Esophagus mucosa (tissue), 1 donor: ENCODE measurements around the gene HYI. TPM values are rescaled to one million over a fixed set of nuclear protein-coding genes. Genes with fewer than 3 reads are reported as not detected.

ENCODE experiments used
- total RNA-seq: library from RNA; stranded (reverse); gene quantifications from one replicate; pipeline ENCODE4 v1.2.4, GENCODE V29; 2023
- donor health status: DM: yes; HTN: yes; CAD: no.

Gene HYI
- total RNA-seq, 1 donor from 2014 or later, result 8.6 TPM

Other genes starting within 250 kb of the HYI start
- 10.8 TPM for gene TMEM125, start 183.9 kb downstream of the HYI start, total RNA-seq
- gene C1orf210, start 168.3 kb downstream of the HYI start, total RNA-seq, result 15.2 TPM
- gene TIE1, start 152.9 kb downstream of the HYI start, total RNA-seq, result 4.1 TPM
- 0.48 TPM for gene MPL, start 116.1 kb downstream of the HYI start, total RNA-seq
- gene CDC20, start 95.0 kb downstream of the HYI start, total RNA-seq, result 76.2 TPM
- gene ELOVL1, start 85.9 kb downstream of the HYI start, total RNA-seq, result 172 TPM
- 46.0 TPM for gene MED8, start 64.1 kb downstream of the HYI start, total RNA-seq
- gene SZT2, start 64.0 kb downstream of the HYI start, total RNA-seq, result 22.0 TPM
- 285 TPM for gene PTPRF, start 77.0 kb upstream of the HYI start, total RNA-seq
- 23.4 TPM for gene KDM4A, start 196.2 kb upstream of the HYI start, total RNA-seq